ENCODE results near the gene HAGH. TPM values are rescaled to one million over a fixed set of nuclear protein-coding genes. Genes with fewer than 3 reads are reported as not detected.

Gene HAGH
- polyA plus RNA-seq, 1 donor (not counting 4 experiments of a cell fraction or from before 2014, with no cell fraction given), result 17.7 TPM

DNA sequence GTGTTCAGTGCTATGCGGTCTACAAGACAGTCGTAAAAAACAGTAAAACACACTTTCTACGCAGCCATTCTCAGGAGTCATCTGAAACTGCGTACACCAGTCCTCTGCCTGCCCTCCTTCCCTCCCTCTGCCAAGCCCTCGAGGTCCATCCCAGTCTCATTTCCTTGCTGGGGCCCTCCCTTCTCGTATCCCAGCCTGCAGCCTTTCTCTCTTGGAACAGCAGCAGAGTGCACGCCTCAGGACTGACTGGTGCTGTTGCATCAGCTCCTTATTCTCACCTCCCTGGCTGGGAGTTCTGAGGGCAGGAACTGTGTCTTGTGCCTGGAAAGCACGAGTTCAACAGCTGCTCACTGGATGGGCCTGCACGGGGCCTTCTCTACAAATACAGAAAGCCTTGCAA lies 12.9 kb upstream of the HAGH start:
- dilution Hi-C loops (cut with MboI; ENCODE audit: extremely low pct_ligation_motif_present, low sequenced_read_pairs), result no loop called here
- H3K9ac ChIP-seq (ENCODE audit: control insufficient read depth, extremely low read depth, insufficient read depth, low read length), result peak overlapping the region; percentile 34
- no peaks in the 10 kb centered on the region for H3K9me1 ChIP-seq (ENCODE audit: control insufficient read depth, extremely low read depth, insufficient read depth, low read length)
- H3K4me1 ChIP-seq (ENCODE audit: control insufficient read depth, extremely low read depth, insufficient read depth, low read length), result peaks cover 17% of the 10 kb centered on the region
- H3K79me2 ChIP-seq (ENCODE audit: control insufficient read depth, insufficient read depth, low read length), result no peaks in the 10 kb centered on the region
- peak; percentile 83 for FAIRE-seq
- H3K9me3 ChIP-seq (ENCODE audit: control insufficient read depth, low read depth, low read length), result no peaks in the 10 kb centered on the region
- H3K36me3 ChIP-seq (ENCODE audit: control insufficient read depth in 2 of 2, extremely low read depth in 1 of 2, insufficient read depth in 2 of 2, low read length in 2 of 2), result no peaks in the 10 kb centered on the region
- H3K4me2 ChIP-seq (ENCODE audit: control insufficient read depth, extremely low read depth, insufficient read depth, low read depth, low read length), result peak overlapping the region; percentile 52
- no peak for TF ChIP-seq EZH2 (IDR thresholded peaks at IDR 0.05; ENCODE audit: low read length)
- TF ChIP-seq, protein P1, sequence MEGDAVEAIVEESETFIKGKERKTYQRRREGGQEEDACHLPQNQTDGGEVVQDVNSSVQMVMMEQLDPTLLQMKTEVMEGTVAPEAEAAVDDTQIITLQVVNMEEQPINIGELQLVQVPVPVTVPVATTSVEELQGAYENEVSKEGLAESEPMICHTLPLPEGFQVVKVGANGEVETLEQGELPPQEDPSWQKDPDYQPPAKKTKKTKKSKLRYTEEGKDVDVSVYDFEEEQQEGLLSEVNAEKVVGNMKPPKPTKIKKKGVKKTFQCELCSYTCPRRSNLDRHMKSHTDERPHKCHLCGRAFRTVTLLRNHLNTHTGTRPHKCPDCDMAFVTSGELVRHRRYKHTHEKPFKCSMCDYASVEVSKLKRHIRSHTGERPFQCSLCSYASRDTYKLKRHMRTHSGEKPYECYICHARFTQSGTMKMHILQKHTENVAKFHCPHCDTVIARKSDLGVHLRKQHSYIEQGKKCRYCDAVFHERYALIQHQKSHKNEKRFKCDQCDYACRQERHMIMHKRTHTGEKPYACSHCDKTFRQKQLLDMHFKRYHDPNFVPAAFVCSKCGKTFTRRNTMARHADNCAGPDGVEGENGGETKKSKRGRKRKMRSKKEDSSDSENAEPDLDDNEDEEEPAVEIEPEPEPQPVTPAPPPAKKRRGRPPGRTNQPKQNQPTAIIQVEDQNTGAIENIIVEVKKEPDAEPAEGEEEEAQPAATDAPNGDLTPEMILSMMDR (optimal IDR thresholded peaks at IDR 0.05 in 1 of 3, IDR thresholded peaks at IDR 0.05 in 1 of 3, conservative IDR thresholded peaks at IDR 0.05 in 1 of 3; ENCODE audit: extremely low read depth in 1 of 3, insufficient read depth in 2 of 3, low read length in 3 of 3), result no peak
- H3K27ac ChIP-seq (ENCODE audit: control insufficient read depth, insufficient read depth, low read length), result peak overlapping the region; percentile 2
- no peak overlapping the region for H3K4me3 ChIP-seq (ENCODE audit: control insufficient read depth in 2 of 3, extremely low read depth in 1 of 3, insufficient read depth in 2 of 3, low read depth in 1 of 3, low read length in 3 of 3)
- H3K27me3 ChIP-seq (ENCODE audit: control insufficient read depth, extremely low read depth, insufficient read depth, low read length), result no peaks in the 10 kb centered on the region
- no peaks in the 10 kb centered on the region for H4K20me1 ChIP-seq (ENCODE audit: control insufficient read depth, extremely low read depth, insufficient read depth, low read length)
- H2AFZ ChIP-seq (ENCODE audit: control insufficient read depth, low read length), result peak overlapping the region; percentile 78
- DNase-seq (ENCODE audit: low read depth, low spot score), result no peak

DNA sequence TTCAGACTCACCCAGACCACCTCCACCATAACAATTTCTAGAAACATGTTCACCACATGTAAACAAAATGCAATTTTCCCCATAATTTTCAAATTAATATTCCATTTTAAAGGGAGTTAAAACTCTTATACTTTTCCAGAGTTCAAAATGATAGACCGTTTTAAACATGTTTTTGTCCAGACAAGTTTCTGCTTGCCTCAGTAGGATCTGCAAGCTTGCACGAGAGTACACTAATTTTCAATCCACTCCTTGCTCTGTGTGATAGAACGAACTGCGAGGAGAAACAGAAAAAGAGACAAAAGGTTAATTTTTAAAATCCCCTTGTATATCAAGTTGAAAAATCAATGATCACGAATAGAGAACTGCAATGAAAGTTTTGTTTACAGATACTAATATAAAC lies 7.5 kb upstream of the HAGH start:
- H3K27ac ChIP-seq (ENCODE audit: control insufficient read depth, insufficient read depth, low read length), result peak overlapping the region; percentile 69

More for the DNA sequence above, 7.5 kb upstream of the HAGH start:
- Histone ChIP-seq H3K79me2 (ENCODE audit: control insufficient read depth, insufficient read depth, low read length) (peaks cover 7% of the 10 kb centered on the region), H3K9me1 (ENCODE audit: control insufficient read depth, extremely low read depth, insufficient read depth, low read length) (no peaks in the 10 kb centered on the region), H3K9ac (ENCODE audit: control insufficient read depth, extremely low read depth, insufficient read depth, low read length) (peak overlapping the region; percentile 26), H3K4me2 (ENCODE audit: control insufficient read depth, extremely low read depth, insufficient read depth, low read depth, low read length) (peak overlapping the region; percentile 69), H3K27me3 (ENCODE audit: control insufficient read depth, extremely low read depth, insufficient read depth, low read length) (no peaks in the 10 kb centered on the region), H3K4me1 (ENCODE audit: control insufficient read depth, extremely low read depth, insufficient read depth, low read length) (peaks cover 30% of the 10 kb centered on the region), H4K20me1 (ENCODE audit: control insufficient read depth, extremely low read depth, insufficient read depth, low read length) (no peaks in the 10 kb centered on the region), H3K36me3 (ENCODE audit: control insufficient read depth in 2 of 2, extremely low read depth in 1 of 2, insufficient read depth in 2 of 2, low read length in 2 of 2) (peaks cover 1 to 5% of the 10 kb centered on the region in 2 experiments), H3K9me3 (ENCODE audit: control insufficient read depth, low read depth, low read length) (no peaks in the 10 kb centered on the region), H3K4me3 (ENCODE audit: control insufficient read depth in 2 of 3, extremely low read depth in 1 of 3, insufficient read depth in 2 of 3, low read depth in 1 of 3, low read length in 3 of 3) (peak overlapping the region in 1 of 3 experiments; percentile 32), H2AFZ (ENCODE audit: control insufficient read depth, low read length) (no peak overlapping the region)
- dilution Hi-C loops (cut with MboI; ENCODE audit: extremely low pct_ligation_motif_present, low sequenced_read_pairs), result no loop called here
- DNase-seq (ENCODE audit: low read depth, low spot score) (no peak), FAIRE-seq (peak; percentile 73)
- TF ChIP-seq, protein P1 (optimal IDR thresholded peaks at IDR 0.05 in 1 of 3, IDR thresholded peaks at IDR 0.05 in 1 of 3, conservative IDR thresholded peaks at IDR 0.05 in 1 of 3; ENCODE audit: extremely low read depth in 1 of 3, insufficient read depth in 2 of 3, low read length in 3 of 3), result no peak
- TF ChIP-seq EZH2 (IDR thresholded peaks at IDR 0.05; ENCODE audit: low read length), result no peak
